SW480 (cell line): ENCODE data around the gene TSPY1.
"Not testable (repeated sequence)": the region's sequence is repeated elsewhere in the genome, so short reads cannot be mapped to it uniquely, and the experiment has no call there.

Experiments used
- DNase-seq: peaks from one replicate; pipeline ENCODE4 v3.0.0-alpha.2; 2016; ENCODE audit warnings: low spot score

TSPY1 gene, protein sequence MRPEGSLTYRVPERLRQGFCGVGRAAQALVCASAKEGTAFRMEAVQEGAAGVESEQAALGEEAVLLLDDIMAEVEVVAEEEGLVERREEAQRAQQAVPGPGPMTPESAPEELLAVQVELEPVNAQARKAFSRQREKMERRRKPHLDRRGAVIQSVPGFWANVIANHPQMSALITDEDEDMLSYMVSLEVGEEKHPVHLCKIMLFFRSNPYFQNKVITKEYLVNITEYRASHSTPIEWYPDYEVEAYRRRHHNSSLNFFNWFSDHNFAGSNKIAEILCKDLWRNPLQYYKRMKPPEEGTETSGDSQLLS

DNA sequence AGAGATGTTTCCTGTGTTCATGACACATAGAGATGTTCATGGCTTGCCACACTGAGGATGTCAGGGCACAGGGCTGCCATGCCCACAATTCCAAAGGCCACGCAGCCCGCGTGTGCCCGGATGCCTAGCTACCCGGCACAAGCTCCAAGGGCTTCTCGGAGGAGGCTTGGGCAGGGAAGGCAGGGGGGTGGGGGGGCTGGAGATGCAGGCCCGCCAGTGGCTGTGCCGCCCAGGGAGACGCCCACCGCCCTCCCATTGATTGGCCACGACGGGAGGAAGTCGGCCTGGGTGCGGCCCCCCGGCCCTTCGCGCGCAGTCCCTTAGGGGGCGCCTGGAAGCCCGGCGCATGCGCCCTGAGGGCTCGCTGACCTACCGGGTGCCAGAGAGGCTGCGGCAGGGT, at the start of gene TSPY1:
TSPY1 (plus strand) TSS at position 301 of the 400 bp plus-strand sequence; CDS start at position 347, 46 bp downstream.
- DNase-seq, result not testable (repeated sequence)

DNA sequence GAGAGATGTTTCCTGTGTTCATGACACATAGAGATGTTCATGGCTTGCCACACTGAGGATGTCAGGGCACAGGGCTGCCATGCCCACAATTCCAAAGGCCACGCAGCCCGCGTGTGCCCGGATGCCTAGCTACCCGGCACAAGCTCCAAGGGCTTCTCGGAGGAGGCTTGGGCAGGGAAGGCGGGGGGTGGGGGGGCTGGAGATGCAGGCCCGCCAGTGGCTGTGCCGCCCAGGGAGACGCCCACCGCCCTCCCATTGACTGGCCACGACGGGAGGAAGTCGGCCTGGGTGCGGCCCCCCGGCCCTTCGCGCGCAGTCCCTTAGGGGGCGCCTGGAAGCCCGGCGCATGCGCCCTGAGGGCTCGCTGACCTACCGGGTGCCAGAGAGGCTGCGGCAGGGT, 20.2 kb downstream of the TSPY1 start, which contains the start of gene TSPY9:
TSPY9 (plus strand) TSS at position 301 of the 400 bp plus-strand sequence; CDS start at position 347, 46 bp downstream.
- DNase-seq, result not testable (repeated sequence)

DNA sequence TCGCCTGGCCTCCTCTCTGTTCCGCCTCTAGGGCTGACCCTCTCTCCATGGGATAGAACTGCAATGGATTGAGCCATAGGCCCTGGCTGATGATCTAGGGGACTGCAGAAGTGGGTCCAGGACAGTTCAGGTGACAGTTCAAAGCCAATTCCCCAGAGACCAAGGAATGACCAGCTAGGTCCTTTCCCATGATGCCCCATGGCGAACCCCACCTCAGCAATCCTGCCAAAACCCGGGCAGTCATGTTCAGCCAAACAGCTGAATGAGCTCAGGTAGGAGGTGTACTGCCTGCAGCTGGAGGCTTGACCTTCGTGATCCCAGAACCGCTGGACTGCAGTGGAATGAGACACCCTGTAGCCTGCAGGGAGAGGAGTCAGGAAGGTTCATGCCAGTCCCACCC, 37.6 kb downstream of the TSPY1 start:
- not testable (repeated sequence) for DNase-seq

DNA sequence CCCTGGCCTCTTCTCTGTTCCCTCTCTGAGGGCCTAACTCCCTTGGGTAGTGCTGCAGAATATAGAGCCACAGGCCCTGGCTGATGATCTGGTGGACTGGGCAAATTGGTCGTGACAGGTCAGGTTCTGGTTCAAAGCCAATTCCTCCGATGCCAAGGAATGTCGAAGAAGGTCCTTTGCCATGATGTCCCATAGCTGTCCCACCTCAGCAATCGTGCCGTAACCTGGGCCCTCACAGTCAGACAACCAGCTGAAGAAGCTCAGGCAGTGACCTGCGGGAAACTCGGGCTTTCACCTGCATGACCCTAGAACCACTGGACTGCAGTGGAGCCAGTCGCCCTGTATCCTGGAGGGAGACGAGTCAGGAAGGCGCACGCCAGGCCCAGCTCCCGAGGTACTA, 49.5 kb downstream of the TSPY1 start:
- DNase-seq, result not testable (repeated sequence)
